Activated effector memory CD4-positive, alpha-beta T cell treated with anti-CD3 and anti-CD28 coated beads, Interleukin-2, amount 50 U/mL, for 16 hours (primary cell): ENCODE results near the gene CLIC5.

ENCODE experiments used
- DNase-seq: peaks from one replicate; pipeline ENCODE4 v3.0.0-alpha.2; 2020

CLIC5 gene

DNA sequence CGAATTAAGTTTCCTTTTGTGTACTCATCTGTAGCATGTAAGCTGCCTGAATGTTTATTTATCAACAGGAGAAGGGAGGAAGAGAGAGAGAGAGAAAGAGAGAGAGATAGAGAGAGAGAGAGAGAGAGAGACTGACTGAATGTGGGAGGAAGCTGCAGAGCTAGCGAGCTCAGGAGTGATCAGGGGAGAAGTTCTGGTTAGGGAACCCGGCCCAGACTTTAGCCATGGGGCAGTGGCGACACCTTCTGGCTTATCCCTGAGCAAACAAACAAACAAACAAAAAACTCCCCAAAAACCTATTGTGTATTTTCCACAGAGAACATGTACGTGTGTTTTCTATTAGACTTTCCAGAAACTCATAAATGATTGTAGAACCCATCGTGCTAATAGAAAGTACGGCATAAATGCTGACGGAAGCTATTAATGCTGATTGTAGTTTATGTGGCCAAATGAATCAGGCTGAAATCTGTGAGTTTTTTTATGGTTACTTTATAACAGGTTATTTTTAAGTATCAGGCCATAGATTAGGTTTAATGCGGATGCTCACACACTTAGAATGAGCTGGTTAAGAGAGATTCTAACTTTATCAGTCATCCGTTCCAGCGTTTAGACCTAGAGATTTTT, 92.8 kb downstream of the CLIC5 start:
- DNase-seq = peak; percentile 80

DNA sequence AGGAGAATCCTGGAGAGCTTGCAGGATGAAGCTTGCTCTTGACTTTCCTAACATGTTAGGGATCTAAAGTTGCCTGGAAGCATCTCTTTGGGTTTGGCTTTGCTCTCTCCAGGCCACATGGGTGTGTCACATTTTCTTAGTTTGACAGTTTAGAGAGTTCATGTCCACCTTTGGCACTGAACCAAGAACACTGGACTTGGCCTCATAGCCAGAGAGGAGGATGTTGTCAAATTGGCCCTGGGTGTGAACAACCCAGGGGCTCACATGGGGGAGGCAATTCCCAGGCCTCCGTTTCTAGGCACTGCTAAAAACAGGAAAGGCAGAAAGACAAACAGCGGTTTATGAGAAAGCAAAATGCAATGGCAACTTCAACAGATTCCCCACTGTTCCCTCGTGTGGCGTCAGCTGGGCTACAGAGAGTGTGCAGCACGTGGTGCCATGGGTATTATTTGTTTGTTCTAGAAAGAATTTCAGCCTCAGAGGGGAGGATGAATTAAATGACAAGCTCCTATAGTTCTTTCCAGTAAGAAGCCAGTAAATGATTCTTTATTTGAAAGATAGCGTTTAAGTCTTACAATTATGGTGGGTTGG, 93.9 kb downstream of the CLIC5 start:
- no peak for DNase-seq

DNA sequence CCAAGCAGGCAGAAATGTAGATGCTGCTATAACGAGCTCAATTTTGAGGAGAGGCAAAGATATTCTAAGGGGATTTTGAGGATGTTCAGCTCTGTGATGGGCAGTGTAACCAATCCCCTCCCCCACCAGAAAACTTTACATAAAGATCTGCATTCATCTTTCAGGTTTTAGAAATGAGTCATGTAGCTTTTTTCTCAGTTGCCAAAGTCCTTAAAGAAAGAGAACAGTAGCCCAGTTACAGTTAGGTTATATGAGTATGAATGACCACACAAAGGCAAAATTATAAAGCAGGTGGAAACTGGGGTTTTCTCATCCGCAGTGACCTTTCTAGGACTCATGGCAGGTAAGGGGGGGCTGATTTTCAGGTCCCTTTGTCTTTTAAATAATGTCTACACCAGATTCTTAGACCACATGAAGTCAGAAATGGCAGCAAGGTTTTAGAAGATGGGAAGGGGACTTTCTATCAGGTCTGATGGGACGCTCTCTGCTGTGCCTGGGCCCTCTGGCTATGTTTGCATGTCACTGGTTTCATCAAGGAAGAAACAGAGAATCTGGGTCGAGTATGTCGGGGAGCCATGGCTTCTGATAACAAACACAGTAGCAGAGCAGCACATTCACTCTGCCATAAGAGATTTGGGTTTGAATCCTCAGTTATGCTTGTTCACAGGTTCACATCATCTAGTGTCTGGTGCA, 94.7 kb downstream of the CLIC5 start:
- no peak for DNase-seq

DNA sequence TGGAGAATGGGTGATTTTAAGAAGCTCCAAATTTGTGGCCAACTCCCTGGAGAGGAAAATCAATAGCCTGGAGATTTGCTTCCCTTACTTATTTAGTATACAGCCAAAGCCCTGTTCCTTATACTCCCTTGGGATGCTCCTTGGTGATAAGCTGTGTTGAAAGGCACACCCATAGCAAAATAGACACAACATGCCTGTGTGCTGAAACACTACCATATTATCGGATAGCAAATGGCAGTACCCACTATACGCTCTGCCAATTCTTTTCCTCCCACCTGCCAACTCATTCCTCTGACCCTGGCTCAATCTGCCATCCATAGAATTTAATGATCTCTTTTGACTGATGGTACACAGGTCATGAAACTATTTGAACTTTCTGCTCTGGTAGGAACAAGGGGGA, 98.2 kb downstream of the CLIC5 start:
- no peak for DNase-seq

DNA sequence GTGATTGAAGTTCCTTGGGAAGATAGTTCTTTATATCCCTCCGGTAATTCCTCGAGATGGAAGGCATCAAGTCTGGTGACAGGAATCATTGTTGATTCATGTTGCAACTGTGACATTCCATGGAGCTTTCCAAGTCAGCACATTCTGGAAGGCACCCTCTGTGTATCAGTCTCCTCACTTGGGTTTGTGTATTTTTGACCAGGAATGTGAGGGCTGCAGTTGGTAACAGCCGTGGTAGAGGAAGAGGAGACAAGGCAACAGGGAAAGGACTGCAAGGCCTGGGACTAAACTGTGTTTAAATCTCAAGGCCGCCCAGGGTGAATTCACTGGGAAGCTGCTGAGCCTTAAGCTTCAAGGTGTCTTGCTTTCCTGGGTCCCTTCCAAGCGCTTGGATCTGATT, 99.0 kb downstream of the CLIC5 start:
- no peak for DNase-seq

DNA sequence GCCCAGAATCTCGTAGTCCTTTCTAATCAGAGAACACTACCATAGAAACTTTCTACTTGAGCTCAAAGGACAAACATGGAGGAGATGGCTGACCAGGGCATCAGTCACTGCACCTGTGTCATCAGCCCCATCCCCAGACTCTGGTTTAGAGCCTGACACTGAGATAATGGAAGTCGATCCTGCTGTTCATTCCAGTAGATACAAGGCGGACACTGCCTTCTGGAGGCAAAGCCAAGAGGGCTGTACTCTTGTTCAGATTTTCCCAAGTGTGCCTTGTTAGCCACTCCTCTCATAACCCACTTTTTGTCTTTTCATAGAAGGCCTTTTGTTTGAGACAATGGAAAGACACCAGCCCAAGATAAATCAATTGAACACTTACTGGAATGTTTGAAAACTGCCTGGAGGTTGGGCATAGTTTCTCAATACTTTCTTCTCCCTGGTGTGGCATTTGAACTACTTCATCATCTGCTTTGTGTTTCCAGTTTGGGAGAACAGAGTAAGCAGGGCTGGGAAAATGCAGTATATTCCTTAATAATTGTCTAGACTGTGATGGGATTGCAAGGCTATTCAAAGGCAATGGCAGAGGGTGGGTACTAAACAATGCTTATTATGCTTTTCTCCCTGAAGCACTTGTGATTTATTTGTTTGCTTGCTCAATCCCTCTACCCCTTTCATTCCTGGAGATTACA, 99.7 kb downstream of the CLIC5 start:
- no peak for DNase-seq

DNA sequence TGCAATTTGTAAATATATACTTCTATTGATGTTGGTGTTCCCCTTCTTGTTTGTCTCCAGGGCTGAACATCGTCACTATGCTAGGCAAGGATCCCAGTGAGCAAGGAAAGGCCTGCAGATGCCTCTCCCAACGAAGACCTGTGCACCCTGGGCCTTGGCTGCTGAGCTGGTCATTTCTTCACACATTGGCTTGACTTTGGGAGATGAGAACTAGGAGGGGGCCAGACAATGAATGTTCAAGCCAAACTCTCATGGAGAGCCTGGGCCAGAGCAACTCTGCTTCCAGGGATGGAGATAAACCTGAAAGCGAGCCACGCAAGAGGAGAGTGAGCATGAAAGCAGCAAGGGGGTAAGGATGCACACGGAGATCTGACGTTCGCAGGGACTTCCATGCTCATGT, 104.0 kb downstream of the CLIC5 start:
- no peak for DNase-seq

DNA sequence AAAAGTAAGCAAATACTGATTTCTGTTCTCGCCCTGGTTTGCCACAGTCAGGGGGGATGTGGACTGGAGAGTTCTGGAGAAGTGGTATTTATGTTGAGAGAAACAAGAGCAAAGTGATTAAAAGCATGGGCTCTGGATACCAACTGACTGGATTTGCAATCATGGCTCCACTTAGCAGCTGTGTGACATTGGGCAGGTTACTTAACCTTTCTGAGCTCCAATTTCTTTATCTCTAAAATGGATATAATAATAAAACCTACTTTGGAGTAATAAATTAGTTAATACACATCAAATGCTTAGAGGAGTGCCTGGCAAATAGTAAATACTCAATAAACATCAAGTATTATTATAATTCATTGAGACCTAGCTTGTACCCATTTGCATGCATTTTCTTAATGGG, 111.7 kb downstream of the CLIC5 start:
- no peak for DNase-seq

DNA sequence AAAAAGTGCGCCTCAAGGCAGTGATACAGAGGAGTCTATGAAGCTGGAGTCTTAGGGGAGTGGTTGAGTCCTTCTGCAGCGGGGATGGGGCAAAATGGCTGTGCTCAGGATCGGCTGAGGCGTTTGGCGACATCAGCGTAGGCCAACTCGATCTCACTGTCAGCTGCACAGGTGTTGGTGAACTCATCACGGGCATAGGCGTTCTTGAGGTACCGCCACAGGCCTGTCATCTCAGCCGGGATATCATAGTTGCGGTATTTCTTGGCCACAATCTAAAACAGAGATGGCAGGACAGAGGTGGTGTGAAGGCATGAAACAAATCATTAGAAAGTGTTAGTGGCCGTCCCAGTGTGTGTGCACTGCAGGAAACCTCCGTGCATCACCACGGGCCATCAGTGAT, 112.7 kb downstream of the CLIC5 start:
- DNase-seq = no peak

DNA sequence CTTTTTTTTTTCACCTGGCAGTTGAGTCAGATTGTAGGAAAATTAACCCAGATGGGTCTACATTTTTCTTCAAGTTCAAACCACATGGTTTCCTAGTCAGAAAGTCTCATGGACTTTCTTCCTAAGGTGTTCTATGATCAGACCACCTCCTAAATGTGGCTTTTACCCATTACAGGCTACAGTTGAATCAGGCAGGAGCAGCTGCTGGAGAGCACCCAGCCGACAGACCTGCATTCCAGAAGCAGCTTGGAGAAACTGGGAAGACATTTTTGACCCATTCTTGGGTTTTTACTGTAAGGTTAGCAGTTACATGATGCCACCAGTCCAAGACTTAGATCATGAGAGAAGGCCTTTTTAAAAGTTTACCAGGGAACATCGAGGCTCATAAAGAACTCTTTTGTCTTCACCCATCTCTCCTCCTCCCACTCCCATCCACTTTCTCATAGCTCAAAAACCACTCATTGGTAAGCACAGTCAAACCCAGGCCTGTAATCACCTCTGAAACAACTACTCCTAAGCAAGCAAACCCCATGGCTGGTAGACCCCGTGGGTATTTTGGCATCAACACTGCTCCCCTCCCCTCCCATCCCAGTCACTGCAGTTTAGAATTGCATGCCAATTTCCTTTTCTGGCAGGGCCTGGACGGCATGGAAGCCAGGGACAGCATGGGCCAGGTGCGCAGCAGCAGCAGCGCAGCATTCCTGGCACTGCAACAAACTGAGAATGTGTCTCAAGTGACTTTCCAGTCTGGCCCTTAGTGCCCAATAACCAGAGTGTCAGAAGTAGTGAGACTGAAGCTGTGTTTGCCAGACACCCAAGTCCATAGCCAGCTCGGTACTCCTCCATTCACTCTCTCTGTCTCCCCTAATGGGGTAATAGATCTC, 113.7 kb downstream of the CLIC5 start:
- no peak for DNase-seq

DNA sequence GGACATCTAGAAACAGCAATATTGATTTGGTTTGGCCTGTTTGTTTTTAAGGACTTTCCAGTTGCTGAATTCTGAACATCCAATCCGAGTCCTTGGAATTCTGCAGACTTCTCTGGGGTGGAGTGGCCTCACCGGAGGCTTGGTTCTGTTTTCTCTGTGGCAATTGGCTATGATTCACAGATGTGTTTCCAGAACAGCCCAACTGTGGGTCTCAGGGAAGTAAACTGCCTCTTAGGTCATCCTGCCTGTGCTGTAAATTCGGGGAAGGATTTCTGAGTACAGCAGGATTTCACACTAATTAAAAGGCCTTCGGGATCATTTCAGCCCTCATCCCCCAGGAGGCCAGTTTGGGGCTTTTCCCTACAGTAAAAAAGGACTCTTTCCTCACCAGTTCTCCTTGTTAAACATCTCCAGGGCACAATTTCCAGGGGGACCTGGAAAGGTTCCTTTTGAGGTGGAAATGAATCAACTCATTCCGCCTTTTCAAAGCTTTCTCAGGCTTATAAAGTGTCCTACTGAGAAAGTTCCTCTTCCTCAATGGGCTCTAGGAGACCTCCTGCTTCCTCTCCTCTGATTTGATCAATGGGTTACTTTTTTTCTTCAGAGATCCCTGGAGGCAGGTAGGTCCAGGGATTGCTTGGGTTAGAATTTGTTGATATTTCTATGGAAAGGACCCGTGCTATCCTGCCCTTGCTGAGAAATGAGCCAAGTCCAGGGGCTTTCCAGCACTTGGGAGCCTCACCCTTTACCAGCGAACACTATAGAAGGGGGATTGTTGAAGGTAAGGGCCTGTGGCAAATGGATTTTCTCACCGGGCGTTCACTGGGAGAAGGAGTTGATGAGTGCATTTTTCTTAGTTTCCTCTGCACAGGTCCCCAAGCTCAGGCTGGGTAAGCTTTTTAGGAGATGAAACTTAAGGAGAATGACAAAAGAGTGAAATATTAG, 114.6 kb downstream of the CLIC5 start:
- no peak for DNase-seq

DNA sequence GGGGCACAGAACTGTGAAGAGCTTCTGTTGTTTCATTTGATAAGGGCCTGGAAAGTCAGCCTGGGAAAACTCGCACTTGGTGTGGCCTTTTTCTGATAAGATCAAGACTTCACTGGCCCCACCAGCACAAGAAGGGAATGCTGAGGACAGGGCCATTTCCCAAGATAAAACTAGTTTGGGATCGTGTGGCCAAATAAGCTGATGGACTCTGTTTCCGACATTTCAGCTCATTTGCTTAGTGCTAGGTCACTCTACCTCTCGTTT, 116.0 kb downstream of the CLIC5 start:
- no peak for DNase-seq

DNA sequence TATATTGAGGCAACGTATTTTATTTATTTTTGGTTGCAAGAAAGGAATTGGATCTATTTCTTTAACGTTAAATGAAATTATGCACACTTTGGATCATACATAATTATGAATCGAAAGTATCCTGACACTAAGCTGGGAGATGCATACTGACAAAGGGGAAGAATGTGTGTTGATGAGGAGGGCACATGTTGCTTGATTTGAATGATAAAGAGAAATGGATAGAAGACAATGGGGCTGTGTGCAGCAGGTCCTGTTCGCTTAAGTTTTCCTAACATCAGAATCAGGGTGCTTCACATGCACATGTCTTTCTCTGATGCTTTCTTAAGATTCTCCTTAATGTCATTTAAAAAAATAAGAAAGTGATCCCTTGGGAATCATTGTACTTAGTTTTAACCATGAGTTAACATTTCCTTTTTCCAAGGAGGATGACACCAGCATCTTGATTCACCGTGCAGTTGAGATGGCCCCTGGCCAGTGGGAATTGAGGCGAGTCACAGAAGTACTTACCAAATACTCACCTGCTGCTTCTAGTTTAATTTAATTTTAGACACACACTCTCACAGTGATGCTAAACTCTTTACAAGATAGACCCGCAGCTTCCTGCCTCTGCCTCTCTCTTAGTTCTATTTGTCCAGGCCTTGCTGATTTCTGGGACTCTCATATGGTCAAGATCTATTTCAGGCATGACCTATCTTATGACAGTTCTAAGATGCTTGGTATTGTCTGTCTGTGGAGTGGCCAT, 116.5 kb downstream of the CLIC5 start:
- no peak for DNase-seq

DNA sequence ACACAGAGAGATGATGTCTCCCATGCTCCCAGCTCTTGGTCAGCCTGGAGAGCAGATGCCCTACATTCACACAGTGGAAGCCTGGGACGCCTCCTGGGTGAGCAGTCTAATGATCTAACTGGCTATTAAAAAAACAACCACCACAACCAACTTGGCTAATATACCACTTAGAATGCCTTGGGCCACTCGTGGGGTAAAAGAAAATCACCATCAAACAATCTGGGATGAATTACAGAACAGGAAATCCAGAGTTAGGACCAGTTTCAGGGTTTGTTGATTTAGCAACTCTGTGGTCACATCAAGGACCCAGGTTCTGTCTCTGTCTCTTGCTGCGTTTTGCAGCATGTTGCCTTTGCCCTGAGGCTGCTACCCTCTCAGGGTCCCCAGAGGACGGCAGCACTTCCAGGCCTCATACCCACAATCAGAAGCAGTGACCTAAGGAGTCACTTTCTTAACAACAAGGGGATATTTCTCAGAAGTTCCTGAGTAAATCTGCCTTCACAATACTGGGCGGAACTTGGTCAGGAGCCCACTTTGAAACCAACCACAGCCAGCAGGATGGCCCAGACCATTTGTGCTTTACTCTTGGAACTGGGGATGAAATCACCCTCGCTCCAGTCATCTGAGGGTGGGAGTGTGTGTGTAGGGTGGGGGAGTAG, 118.7 kb downstream of the CLIC5 start:
- DNase-seq = no peak

DNA sequence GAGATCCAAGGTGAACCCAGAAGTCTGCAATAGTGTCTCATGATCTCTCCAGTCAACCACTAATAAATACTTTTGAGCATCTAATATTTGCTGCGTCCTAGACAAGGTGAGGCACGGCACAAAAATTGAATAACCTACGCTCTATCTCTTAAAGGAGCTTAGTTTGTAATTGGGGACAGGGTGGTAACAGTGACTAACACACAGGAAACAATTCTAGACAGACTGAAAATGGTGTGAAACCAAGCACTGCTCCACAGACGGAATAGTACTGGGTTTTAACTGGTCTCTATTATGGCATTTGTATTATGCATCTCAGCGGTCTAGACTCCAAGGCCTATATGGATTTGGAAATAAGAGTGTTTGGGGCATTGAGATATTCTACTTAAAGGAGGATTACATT, 120.1 kb downstream of the CLIC5 start:
- DNase-seq = no peak

DNA sequence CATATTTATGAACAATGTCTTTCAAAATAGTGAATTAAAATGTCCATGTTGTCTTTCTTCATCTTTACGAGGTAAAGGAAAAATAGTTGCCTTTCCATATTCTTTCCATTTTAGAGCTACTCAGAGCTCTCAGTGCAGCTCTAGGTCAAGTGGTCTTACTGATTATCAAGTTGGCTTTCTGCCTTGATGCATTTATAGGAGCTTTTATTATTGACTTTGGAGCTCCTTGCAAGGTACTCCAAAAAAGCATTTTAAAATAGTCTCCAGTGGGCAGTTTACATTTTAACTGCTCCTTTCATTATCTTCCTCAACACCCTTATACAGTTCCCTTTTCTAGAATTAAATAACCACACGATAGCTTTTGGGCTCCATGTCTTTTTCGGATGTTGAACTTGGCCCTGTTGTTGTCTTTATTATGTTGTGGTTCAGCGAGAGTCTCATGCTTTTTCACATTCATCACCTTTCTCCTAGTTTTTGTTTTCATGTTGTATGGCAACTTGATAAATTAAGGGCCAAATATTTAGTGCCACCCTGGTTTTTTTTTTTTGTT, 122.9 kb downstream of the CLIC5 start:
- DNase-seq = no peak

DNA sequence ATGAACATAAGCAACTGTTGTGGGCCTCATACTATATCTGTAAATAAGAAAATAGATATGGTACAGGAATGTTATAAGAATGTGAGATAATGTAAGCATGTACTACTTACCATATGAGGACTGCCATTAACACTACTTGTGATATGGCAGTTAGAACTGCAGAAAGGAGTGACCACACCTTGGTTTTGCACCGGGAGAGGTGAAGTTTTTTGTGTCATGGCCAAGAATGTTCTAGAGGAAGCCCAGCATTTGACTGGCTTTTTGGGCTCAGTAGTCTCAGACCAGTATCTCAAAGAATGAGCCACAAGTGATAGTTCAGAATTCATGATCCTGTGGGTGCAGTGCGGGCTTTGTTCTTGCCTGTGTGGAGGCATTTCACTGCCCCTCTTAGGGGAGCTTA, 123.5 kb downstream of the CLIC5 start:
- DNase-seq = no peak

DNA sequence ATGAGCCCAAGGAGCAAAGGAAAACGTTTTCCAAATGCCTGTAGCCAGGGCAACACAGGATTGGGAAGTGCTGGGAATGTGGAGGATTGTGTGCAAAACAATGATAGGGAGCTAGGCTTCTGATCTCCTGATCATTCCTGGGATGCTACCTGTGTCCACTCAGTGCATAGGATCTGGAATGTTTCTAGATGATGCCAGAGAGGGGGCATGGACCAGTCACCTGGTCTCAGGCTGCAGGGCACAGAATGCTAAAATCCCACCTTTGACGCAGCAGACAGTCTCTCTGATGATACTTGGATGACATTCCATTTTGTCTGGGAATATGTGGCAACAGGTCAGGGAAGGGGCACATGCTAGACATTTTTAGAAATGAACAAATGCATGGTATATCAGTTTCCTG, 128.9 kb downstream of the CLIC5 start:
- no peak for DNase-seq

DNA sequence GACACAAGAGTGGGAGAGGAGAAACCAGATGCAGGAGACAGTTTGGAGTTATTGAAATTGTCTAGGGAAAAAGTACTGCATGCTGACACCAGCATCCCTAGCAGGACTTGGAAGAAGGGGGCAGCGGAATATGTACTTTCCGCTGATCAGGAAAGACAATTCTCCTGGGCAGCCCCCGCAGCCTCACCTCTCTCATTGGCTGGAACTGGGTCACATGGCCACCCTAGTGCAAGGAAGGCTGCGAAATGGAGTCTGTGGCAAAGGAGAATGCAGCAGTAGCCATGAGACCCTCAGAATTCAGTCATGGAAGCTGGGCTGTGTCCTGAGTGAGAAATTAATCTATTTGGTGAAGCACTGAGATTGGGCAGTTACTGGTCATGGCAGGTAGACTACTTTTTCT, 131.3 kb downstream of the CLIC5 start:
- no peak for DNase-seq

DNA sequence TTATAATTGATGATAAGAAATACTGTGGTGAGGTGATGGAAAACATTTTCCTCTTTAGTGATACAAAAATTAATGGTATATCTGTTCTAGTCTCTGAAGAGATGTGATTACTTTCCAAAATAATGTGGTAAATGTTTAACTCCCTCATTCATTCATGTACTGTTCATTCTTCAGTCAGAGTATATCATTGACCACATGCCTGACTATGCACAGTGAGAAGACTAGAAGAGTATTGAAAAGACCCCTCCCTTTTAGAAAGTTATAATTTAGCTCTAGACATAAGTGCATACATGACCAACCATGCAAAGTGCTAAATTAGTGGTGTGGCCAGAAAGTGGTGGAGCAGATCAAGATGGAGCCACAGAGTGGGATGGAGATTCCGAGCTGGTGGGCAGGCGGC, 133.0 kb downstream of the CLIC5 start:
- no peak for DNase-seq
